Stimulated activated CD4-positive, alpha-beta T cell treated with anti-CD3 and anti-CD28 coated beads, Interleukin-1b, Interleukin-23, amount 100 ng/mL, for 24 hours (primary cell): ENCODE results near the gene RPH3AL.
"Not testable (repeated sequence)": the region's sequence is repeated elsewhere in the genome, so short reads cannot be mapped to it uniquely, and the experiment has no call there.

Experiments
- DNase-seq, 4 experiments: peaks; one replicate each; pipeline ENCODE4 v3.0.0-alpha.2; 2020; ENCODE audit warnings: low read depth in 4 of 4, low spot score in 1 of 4

Gene RPH3AL

GRCh38 chr17:181245-182049 is 171.2 kb downstream of the RPH3AL start, which contains the start of gene DOC2B:
Gene DOC2B (minus strand): TSS chr17:181650. CDS start chr17:181479, 171 bp downstream.
- DNase-seq = peak in 2 of 4 experiments; percentile 5 to 20

DNA sequence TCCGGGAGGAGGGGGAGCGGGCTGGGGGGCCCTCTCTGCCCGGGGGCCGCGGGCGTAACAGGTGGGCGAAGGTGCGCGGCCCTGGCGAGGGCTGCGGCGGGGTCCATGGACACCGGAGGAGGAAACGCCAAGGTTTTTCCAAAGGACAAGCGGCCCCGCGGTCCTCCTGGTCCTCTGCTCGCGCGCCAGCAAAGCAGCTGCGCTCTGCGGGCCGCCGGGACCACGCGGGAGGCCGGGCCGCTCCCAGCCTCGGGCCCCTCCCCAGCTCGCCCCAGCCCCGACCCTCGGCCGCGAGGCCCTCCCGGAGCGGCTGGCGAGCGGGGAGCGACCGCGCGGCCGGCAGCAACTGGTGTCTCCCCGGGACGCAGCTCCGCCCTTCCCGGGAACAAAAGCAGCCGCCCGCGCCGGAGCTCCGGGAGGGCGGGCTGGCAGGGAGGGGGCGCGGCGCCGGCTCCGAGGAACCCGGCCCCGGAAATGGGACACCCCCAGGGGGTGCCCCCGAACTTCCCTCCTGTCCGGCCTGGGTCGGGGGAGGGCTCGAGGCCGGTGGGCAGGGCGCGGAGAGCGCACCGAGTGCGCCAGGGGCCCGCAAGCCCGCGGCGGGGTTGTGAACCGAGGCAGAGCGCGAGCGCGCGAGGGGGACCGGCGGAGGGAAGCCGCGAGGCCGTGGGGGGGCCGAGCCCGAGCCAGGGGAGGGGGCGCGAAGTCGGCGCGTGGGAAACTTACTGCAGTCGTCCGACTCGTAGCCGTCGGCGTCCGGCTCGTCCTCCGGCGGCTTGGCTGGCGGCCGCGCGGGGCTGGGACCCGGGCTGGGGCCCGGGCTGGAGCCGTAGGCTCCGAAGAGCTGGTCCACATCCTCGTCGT is 172.0 kb downstream of the RPH3AL start:
- DNase-seq = no peak

- DNase-seq = no peak
Measured at GRCh38 chr17:179781-180380, 172.7 kb downstream of the RPH3AL start.

DNA sequence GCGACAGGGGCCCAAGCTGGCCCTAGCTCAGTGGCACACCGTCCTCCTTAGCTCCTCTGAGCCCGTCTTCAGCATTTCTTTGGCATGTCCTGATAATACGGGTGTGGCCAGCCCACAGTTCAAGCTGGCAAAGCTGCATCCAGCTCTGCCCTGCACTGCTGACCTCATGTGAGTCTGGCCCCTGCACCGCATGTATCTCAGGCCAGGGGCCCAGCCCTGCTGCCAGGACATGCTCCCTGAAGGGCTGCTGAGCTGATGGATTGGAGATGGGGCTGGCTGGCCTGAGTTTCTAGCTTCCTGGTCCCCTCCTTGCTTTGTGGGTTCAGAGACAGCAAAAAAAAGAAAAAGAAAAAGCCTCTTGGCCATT is 173.6 kb downstream of the RPH3AL start:
- no peak for DNase-seq

- DNase-seq = no peak
Measured at GRCh38 chr17:178292-179065, 174.1 kb downstream of the RPH3AL start.

GRCh38 chr17:177762-178161 is 174.8 kb downstream of the RPH3AL start:
- no peak for DNase-seq

- DNase-seq = no peak
Measured at GRCh38 chr17:177155-177554, 175.5 kb downstream of the RPH3AL start.

- no peak for DNase-seq
Measured at GRCh38 chr17:173166-173911, 179.3 kb downstream of the RPH3AL start.

DNA sequence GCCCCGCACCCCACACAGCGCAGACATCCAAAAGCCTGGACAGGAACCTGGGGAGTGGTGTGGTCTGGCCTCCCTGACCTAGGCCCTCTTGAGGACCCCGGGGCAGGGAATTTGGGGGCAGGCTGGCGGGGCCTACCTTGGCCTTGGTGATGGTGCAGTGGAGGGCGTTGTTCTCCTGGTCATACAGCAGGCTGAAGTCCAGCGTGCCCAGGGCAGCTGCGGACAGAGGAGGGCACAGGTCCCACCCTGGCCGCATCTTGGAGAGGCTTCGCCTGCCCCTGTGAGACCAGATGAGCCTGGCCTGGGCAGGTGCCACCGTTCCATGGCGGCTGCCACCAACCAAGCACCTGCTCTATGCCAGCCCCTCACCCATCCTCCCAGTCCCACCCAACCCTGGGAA is 180.2 kb downstream of the RPH3AL start:
- DNase-seq = no peak

GRCh38 chr17:171871-172270 is 180.7 kb downstream of the RPH3AL start:
- DNase-seq = no peak

DNA sequence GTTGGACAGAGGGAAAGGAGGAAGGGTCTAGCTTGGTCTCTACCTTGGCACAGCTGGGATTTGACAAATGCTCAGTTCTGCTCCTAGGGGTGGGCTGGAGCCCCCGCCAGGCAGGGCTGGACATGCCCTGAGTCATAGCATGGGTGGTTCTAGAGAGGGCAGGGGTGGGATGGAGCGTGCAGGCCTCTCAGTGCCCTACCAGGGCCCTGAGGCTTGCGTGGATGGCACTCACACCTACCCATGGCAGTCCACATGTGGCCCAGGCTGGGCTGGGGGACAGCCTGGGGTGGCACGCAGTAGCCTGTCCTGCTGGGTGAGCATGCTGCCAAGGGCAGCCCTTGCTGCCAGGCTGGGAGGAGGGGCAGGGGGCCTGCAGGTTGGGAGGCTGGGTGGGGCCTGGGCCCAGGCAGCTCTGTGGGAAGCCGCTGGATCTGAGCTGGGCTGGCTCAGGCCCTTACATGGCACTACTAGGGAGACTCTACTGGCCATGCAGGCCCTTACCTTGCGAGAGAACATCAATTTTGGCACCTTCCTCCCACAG is 182.4 kb downstream of the RPH3AL start:
- DNase-seq = no peak

DNA sequence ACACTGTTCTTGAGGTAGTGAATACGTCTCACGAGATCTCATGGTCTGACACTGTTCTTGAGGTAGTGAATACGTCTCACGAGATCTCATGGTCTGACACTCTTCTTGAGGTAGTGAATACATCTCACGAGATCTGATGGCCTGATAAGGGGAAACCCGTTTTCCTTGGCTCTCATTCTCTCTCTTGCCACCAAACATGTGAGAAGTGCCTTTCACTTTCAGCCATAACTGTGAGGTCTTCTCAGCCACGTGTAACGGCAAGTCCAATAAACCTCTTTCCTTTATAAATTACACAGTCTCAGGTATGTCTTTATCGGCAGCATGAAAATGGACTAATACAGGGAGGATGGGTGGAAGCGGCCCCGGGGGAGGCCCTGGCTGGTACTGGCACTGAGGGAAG is 184.0 kb downstream of the RPH3AL start:
- not testable (repeated sequence) for DNase-seq

GRCh38 chr17:165939-166338 is 186.7 kb downstream of the RPH3AL start:
- no peak for DNase-seq

- no peak for DNase-seq
Measured at GRCh38 chr17:164303-165235, 188.0 kb downstream of the RPH3AL start.

- no peak for DNase-seq
Measured at GRCh38 chr17:163514-164098, 189.0 kb downstream of the RPH3AL start.

DNA sequence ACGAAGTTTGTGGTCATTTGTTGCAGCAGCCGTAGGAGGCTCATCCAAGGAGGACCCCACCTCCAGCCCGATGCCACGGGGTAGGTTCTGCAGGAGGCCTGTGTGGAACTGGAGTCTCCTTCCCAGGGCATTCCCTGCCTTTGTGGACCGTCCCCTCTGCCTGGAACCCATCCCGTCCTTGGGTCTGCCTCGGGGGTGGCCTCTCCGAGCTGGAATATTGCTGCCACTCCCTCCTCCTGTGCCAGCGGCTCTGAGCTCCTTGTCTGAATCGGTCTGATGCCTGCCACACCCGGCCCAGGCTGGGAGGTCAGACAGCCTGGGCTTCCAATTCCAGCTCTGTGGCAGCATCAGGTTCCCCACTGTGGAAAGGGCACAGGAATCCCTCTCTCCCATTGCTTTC is 189.9 kb downstream of the RPH3AL start:
- no peak for DNase-seq
